ENCODE measurements around the gene PRDM13.

Gene PRDM13

GRCh38 chr6:99568103-99568933 lies 38.3 kb upstream of the PRDM13 start, which contains the start of gene CCNC:
CCNC (minus strand) TSS chr6:99568660; CDS start chr6:99568527, 133 bp downstream.
- peak; percentile 60 for TF ChIP-seq FOXP2 (optimal IDR thresholded peaks at IDR 0.05; ENCODE audit: borderline replicate concordance, extremely low read depth, extremely low read length, insufficient read depth)
- peak; percentile 98 for TF ChIP-seq POLR2AphosphoS5 (IDR thresholded peaks at IDR 0.05; ENCODE audit: low read depth, low read length)
- peak; percentile 35 to 47; a peak in 2 of 4 replicates for TF ChIP-seq REST (IDR thresholded peaks at IDR 0.05; ENCODE audit: insufficient read depth in 1 of 2, low read depth in 2 of 2, low read length in 2 of 2)
- TF ChIP-seq TAF1 (IDR thresholded peaks at IDR 0.05; ENCODE audit: borderline replicate concordance, insufficient read depth, low read length), result peak; percentile 99
- no peak for TF ChIP-seq SIN3A (IDR thresholded peaks at IDR 0.05; ENCODE audit: borderline replicate concordance, insufficient read depth, low read length)

GRCh38 chr6:99573980-99574617 lies 32.5 kb upstream of the PRDM13 start:
- no peak for TF ChIP-seq REST (IDR thresholded peaks at IDR 0.05; ENCODE audit: insufficient read depth in 1 of 2, low read depth in 2 of 2, low read length in 2 of 2)

- no peak for TF ChIP-seq FOXP2 (optimal IDR thresholded peaks at IDR 0.05; ENCODE audit: borderline replicate concordance, extremely low read depth, extremely low read length, insufficient read depth)
- TF ChIP-seq REST (IDR thresholded peaks at IDR 0.05; ENCODE audit: insufficient read depth in 1 of 2, low read depth in 2 of 2, low read length in 2 of 2), result no peak
- no peak for TF ChIP-seq TAF1 (IDR thresholded peaks at IDR 0.05; ENCODE audit: borderline replicate concordance, insufficient read depth, low read length)
- no peak for TF ChIP-seq POLR2AphosphoS5 (IDR thresholded peaks at IDR 0.05; ENCODE audit: low read depth, low read length)
- no peak for TF ChIP-seq SIN3A (IDR thresholded peaks at IDR 0.05; ENCODE audit: borderline replicate concordance, insufficient read depth, low read length)
These were observed 30.9 kb upstream of the PRDM13 start for GRCh38 chr6:99575544-99576227.

- TF ChIP-seq TAF1 (IDR thresholded peaks at IDR 0.05; ENCODE audit: borderline replicate concordance, insufficient read depth, low read length), result no peak
- TF ChIP-seq SIN3A (IDR thresholded peaks at IDR 0.05; ENCODE audit: borderline replicate concordance, insufficient read depth, low read length), result no peak
- TF ChIP-seq POLR2AphosphoS5 (IDR thresholded peaks at IDR 0.05; ENCODE audit: low read depth, low read length), result no peak
- TF ChIP-seq FOXP2 (optimal IDR thresholded peaks at IDR 0.05; ENCODE audit: borderline replicate concordance, extremely low read depth, extremely low read length, insufficient read depth), result no peak
- no peak for TF ChIP-seq REST (IDR thresholded peaks at IDR 0.05; ENCODE audit: insufficient read depth in 1 of 2, low read depth in 2 of 2, low read length in 2 of 2)
These were observed 26.9 kb upstream of the PRDM13 start for GRCh38 chr6:99579781-99580180.
